Measurements from ENCODE around the gene DNM2. TPM values are rescaled to one million over a fixed set of nuclear protein-coding genes. Genes with fewer than 3 reads are reported as not detected.

DNM2 gene
- total and polyA plus RNA-seq, 7 donors, result 70.6 to 149 (median 122) TPM

- Histone ChIP-seq H3K36me3 (ENCODE audit: insufficient read depth in 1 of 2, low read depth in 1 of 2) (peaks cover under 1 to 95% of the 10 kb centered on the region in 2 donors), H3K9me3 (no peaks in the 10 kb centered on the region), H3K4me1 (no peaks in the 10 kb centered on the region), H3K27me3 (ENCODE audit: insufficient read depth in 3 of 3, low read length in 2 of 3) (no peaks in the 10 kb centered on the region), H3K4me3 (no peak overlapping the region), H3K27ac (no peak overlapping the region)
- DNase-seq (no peak), ATAC-seq (no peak)
- no peak for TF ChIP-seq CTCF (IDR thresholded peaks at IDR 0.05)
- intact Hi-C loops (cut with DNase I), result no loop called here
- WGBS, 3 donors, result 90 to 97% (median 92%) methylated on average over 6 of the region's 6 CpGs
Measured at GRCh38 chr19:10826846-10827245, 109.0 kb downstream of the DNM2 start.

- peaks cover 0 to 95% of the 10 kb centered on the region in 2 donors for H3K36me3 ChIP-seq (ENCODE audit: insufficient read depth in 1 of 2, low read depth in 1 of 2)
- ATAC-seq, result peak in 1 of 4 donors; percentile 15
- DNase-seq, result no peak
Measured at GRCh38 chr19:10828981-10829821, 111.3 kb downstream of the DNM2 start.

GRCh38 chr19:10829967-10830366, 112.1 kb downstream of the DNM2 start:
- Histone ChIP-seq H3K9me3 (no peaks in the 10 kb centered on the region), H3K27ac (no peak overlapping the region), H3K4me3 (no peak overlapping the region), H3K36me3 (ENCODE audit: insufficient read depth in 1 of 2, low read depth in 1 of 2) (peaks cover 0 to 92% of the 10 kb centered on the region in 2 donors), H3K4me1 (peaks cover 3% of the 10 kb centered on the region), H3K27me3 (ENCODE audit: insufficient read depth in 3 of 3, low read length in 2 of 3) (no peaks in the 10 kb centered on the region)
- ATAC-seq (peak in 1 of 4 donors; percentile 1), DNase-seq (no peak)
- TF ChIP-seq CTCF (IDR thresholded peaks at IDR 0.05), result no peak
- intact Hi-C loops (cut with DNase I), result no loop called here
- 82 to 87% (median 86%) methylated on average over 15 to 16 of the region's 16 CpGs for WGBS, 3 donors

More at GRCh38 chr19:10828981-10829821, 111.3 kb downstream of the DNM2 start:
- WGBS, 3 donors, result 87 to 92% (median 91%) methylated on average over 26 of the region's 26 CpGs
- Histone ChIP-seq H3K27ac (no peak overlapping the region), H3K9me3 (no peaks in the 10 kb centered on the region), H3K4me3 (no peak overlapping the region), H3K4me1 (no peaks in the 10 kb centered on the region), H3K27me3 (ENCODE audit: insufficient read depth in 3 of 3, low read length in 2 of 3) (no peaks in the 10 kb centered on the region)
- intact Hi-C loops (cut with DNase I), result no loop called here
- TF ChIP-seq CTCF (IDR thresholded peaks at IDR 0.05), result no peak

GRCh38 chr19:10830370-10830769, 112.5 kb downstream of the DNM2 start:
- Histone ChIP-seq H3K4me1 (peaks cover 3% of the 10 kb centered on the region), H3K27ac (no peak overlapping the region), H3K36me3 (ENCODE audit: insufficient read depth in 1 of 2, low read depth in 1 of 2) (peaks cover 0 to 88% of the 10 kb centered on the region in 2 donors), H3K4me3 (no peak overlapping the region), H3K9me3 (no peaks in the 10 kb centered on the region), H3K27me3 (ENCODE audit: insufficient read depth in 3 of 3, low read length in 2 of 3) (no peaks in the 10 kb centered on the region)
- TF ChIP-seq CTCF (IDR thresholded peaks at IDR 0.05), result no peak
- no peak for ATAC-seq
- no peak for DNase-seq
- intact Hi-C loops (cut with DNase I), result no loop called here
- 84 to 90% (median 84%) methylated on average over 7 of the region's 7 CpGs for WGBS, 3 donors
